GM15510 (cell line): ENCODE results near the gene UNC5B.

Experiments used
- POLR2A ChIP-seq: IDR thresholded peaks from 3 replicates; pipeline ENCODE4 v1.6.1; 2011; ENCODE audit warnings: borderline replicate concordance; ENCODE audit not compliant: insufficient read length; ENCODE audit errors: extremely low read depth

Gene UNC5B

GRCh38 chr10:71336632-71337031 lies 124.3 kb downstream of the UNC5B start:
- TF ChIP-seq POLR2A = no peak

- no peak for TF ChIP-seq POLR2A
These were observed 124.9 kb downstream of the UNC5B start for GRCh38 chr10:71337219-71337701.

- TF ChIP-seq POLR2A = no peak
These were observed 126.5 kb downstream of the UNC5B start for GRCh38 chr10:71338728-71339495.

GRCh38 chr10:71339796-71340589 lies 127.6 kb downstream of the UNC5B start:
- no peak for TF ChIP-seq POLR2A

- no peak for TF ChIP-seq POLR2A
These were observed 130.4 kb downstream of the UNC5B start for GRCh38 chr10:71342573-71343391.

GRCh38 chr10:71343392-71343773 lies 131.0 kb downstream of the UNC5B start:
- no peak for TF ChIP-seq POLR2A

- no peak for TF ChIP-seq POLR2A
These were observed 132.0 kb downstream of the UNC5B start for GRCh38 chr10:71344154-71344925.

GRCh38 chr10:71344993-71345480 lies 132.7 kb downstream of the UNC5B start:
- no peak for TF ChIP-seq POLR2A

GRCh38 chr10:71345694-71346093 lies 133.3 kb downstream of the UNC5B start:
- no peak for TF ChIP-seq POLR2A

GRCh38 chr10:71346731-71347130 lies 134.4 kb downstream of the UNC5B start:
- no peak for TF ChIP-seq POLR2A

- TF ChIP-seq POLR2A = no peak
These were observed 135.4 kb downstream of the UNC5B start for GRCh38 chr10:71347587-71348395.

GRCh38 chr10:71348850-71349249 lies 136.5 kb downstream of the UNC5B start:
- TF ChIP-seq POLR2A = no peak

- TF ChIP-seq POLR2A = no peak
These were observed 137.0 kb downstream of the UNC5B start for GRCh38 chr10:71349406-71349805.
